Endodermal cell (in vitro differentiated cells): ENCODE measurements around the gene PRKCA. TPM values are rescaled to one million over a fixed set of nuclear protein-coding genes. Genes with fewer than 3 reads are reported as not detected.
"Not testable (repeated sequence)": the region's sequence is repeated elsewhere in the genome, so short reads cannot be mapped to it uniquely, and the experiment has no call there.

Experiments
- DNase-seq: peaks from one replicate; pipeline ENCODE4 v3.0.0-alpha.2; 2017
- H3K27ac ChIP-seq: 2 replicates; pipeline ENCODE4 v1.5.1; 2013; ENCODE audit warnings: mild to moderate bottlenecking, low read depth, low read length, moderate library complexity
- H3K27me3 ChIP-seq: 2 replicates; pipeline ENCODE4 v1.6.1; 2013; ENCODE audit warnings: mild to moderate bottlenecking, low read length, moderate library complexity; ENCODE audit not compliant: insufficient read depth, control insufficient read depth, poor library complexity, severe bottlenecking
- H3K36me3 ChIP-seq: 2 replicates; pipeline ENCODE4 v1.7.0; 2013; ENCODE audit warnings: mild to moderate bottlenecking, low read length, moderate library complexity; ENCODE audit not compliant: control insufficient read depth, insufficient read depth
- H3K4me1 ChIP-seq: one replicate; pipeline ENCODE4 v1.7.0; 2013; ENCODE audit warnings: low read length; ENCODE audit not compliant: control insufficient read depth, insufficient read depth
- H3K4me3 ChIP-seq: 2 replicates; pipeline ENCODE4 v1.5.1; 2013; ENCODE audit warnings: mild to moderate bottlenecking, low read length, moderate library complexity
- H3K9ac ChIP-seq: 2 replicates; pipeline ENCODE4 v1.6.1; 2013; ENCODE audit warnings: mild to moderate bottlenecking, low read length, moderate library complexity; ENCODE audit not compliant: poor library complexity, severe bottlenecking; ENCODE audit errors: extremely low read depth
- H3K9me3 ChIP-seq: 2 replicates; pipeline ENCODE4 v1.6.1; 2013; ENCODE audit warnings: mild to moderate bottlenecking, low read length, moderate library complexity; ENCODE audit not compliant: control insufficient read depth
- H3K27ac Mint-ChIP-seq: 2 replicates; pipeline ENCODE4 v1.8.0; 2020; ENCODE audit warnings: mixed read lengths
- H3K27me3 Mint-ChIP-seq: 2 replicates; pipeline ENCODE4 v1.8.0; 2021; ENCODE audit warnings: mild to moderate bottlenecking, mixed read lengths; ENCODE audit not compliant: insufficient read depth
- H3K36me3 Mint-ChIP-seq: 2 replicates; pipeline ENCODE4 v1.8.0; 2020; ENCODE audit warnings: low read depth, mixed read lengths
- H3K4me1 Mint-ChIP-seq: 2 replicates; pipeline ENCODE4 v1.8.0; 2020; ENCODE audit warnings: mixed read lengths
- H3K4me3 Mint-ChIP-seq: 2 replicates; pipeline ENCODE4 v1.8.0; 2020; ENCODE audit warnings: mild to moderate bottlenecking, moderate library complexity, mixed read lengths
- H3K9me3 Mint-ChIP-seq: 2 replicates; pipeline ENCODE4 v1.8.0; 2020; ENCODE audit warnings: mild to moderate bottlenecking, mixed read lengths
- CTCF ChIP-seq: fragments of 200-600 bp; sonication (generic); conservative IDR thresholded peaks from 2 replicates; pipeline ENCODE4 v1.5.0; 2021; ENCODE audit warnings: antibody characterized with exemption, mild to moderate bottlenecking
- WGBS, 2 experiments: methylation state at CpG; one replicate each; pipeline versions ENCODE4 v1.1.5 to v1.1.7; 2013; ENCODE audit warnings: missing lambda C conversion rate in 2 of 2, mixed read lengths in 1 of 2; ENCODE audit not compliant: insufficient coverage in 1 of 2, insufficient read length in 1 of 2; 5-methylcytosine and 5-hydroxymethylcytosine counted together
- total RNA-seq, 2 donors: library from RNA; stranded (reverse); fragmentation: NEBNext Ultra II Directional in 1 of 2; extraction: Animal tissue kit (Norgen Biotek cat#: 25700) in 1 of 2; gene quantifications; 2 replicates in 1 of 2; 3 replicates in 1 of 2; pipeline ENCODE4 v1.2.1, GENCODE V29; 2021

The PRKCA gene
- total RNA-seq, 2 donors from 2014 or later, result 8.7 to 14.6 TPM

GRCh38 chr17:66322764-66323163, 20.4 kb downstream of the PRKCA start:
- no peaks in the 10 kb centered on the region for H3K4me1 ChIP-seq
- H3K27ac ChIP-seq, result no peak overlapping the region
- no peaks in the 10 kb centered on the region for H3K36me3 Mint-ChIP-seq
- no peak overlapping the region for H3K4me3 ChIP-seq
- peaks cover 11% of the 10 kb centered on the region for H3K9me3 Mint-ChIP-seq
- no peak overlapping the region for H3K9ac ChIP-seq
- no peak overlapping the region for H3K4me3 Mint-ChIP-seq
- peaks cover 2% of the 10 kb centered on the region for H3K4me1 Mint-ChIP-seq
- no peak overlapping the region for H3K27ac Mint-ChIP-seq
- TF ChIP-seq CTCF, result no peak
- no peak for DNase-seq
- no peaks in the 10 kb centered on the region for H3K27me3 ChIP-seq
- H3K9me3 ChIP-seq, result peaks cover 13% of the 10 kb centered on the region
- H3K27me3 Mint-ChIP-seq, result no peaks in the 10 kb centered on the region
- H3K36me3 ChIP-seq, result no peaks in the 10 kb centered on the region

- H3K4me3 Mint-ChIP-seq, H3K27ac ChIP-seq, H3K4me3 ChIP-seq, H3K27me3 Mint-ChIP-seq, DNase-seq, H3K4me1 ChIP-seq, H3K36me3 Mint-ChIP-seq, H3K36me3 ChIP-seq, H3K27ac Mint-ChIP-seq, H3K9ac ChIP-seq, H3K27me3 ChIP-seq, H3K4me1 Mint-ChIP-seq: not testable (repeated sequence)
- peaks cover 11% of the 10 kb centered on the region for H3K9me3 Mint-ChIP-seq
- 76 to 100% methylated on average over 1 of the region's 3 CpGs for WGBS, 2 experiments
- H3K9me3 ChIP-seq, result peaks cover 13% of the 10 kb centered on the region
These were observed 22.1 kb downstream of the PRKCA start for GRCh38 chr17:66324381-66325004.

- H3K4me3 Mint-ChIP-seq, result no peak overlapping the region
- H3K36me3 Mint-ChIP-seq, result no peaks in the 10 kb centered on the region
- no peaks in the 10 kb centered on the region for H3K27me3 ChIP-seq
- no peak overlapping the region for H3K27ac Mint-ChIP-seq
- no peaks in the 10 kb centered on the region for H3K4me1 ChIP-seq
- H3K9ac ChIP-seq, result no peak overlapping the region
- no peak for TF ChIP-seq CTCF
- no peaks in the 10 kb centered on the region for H3K36me3 ChIP-seq
- peaks cover 2% of the 10 kb centered on the region for H3K4me1 Mint-ChIP-seq
- no peak for DNase-seq
- no peak overlapping the region for H3K4me3 ChIP-seq
- H3K27me3 Mint-ChIP-seq, result peaks cover 3% of the 10 kb centered on the region
- H3K9me3 ChIP-seq, result peaks cover 6% of the 10 kb centered on the region
- peaks cover 6% of the 10 kb centered on the region for H3K9me3 Mint-ChIP-seq
- 98 to 100% methylated on average over 1 to 2 of the region's 2 CpGs for WGBS, 2 experiments
- H3K27ac ChIP-seq, result no peak overlapping the region
These were observed 24.1 kb downstream of the PRKCA start for GRCh38 chr17:66326476-66327047.

GRCh38 chr17:66330646-66331037, 28.2 kb downstream of the PRKCA start:
- Histone ChIP-seq H3K27me3 (no peaks in the 10 kb centered on the region), H3K27ac (no peak overlapping the region), H3K9me3 (no peaks in the 10 kb centered on the region), H3K4me1 (no peaks in the 10 kb centered on the region), H3K9ac (no peak overlapping the region), H3K36me3 (no peaks in the 10 kb centered on the region), H3K4me3 (no peak overlapping the region)
- H3K4me1 Mint-ChIP-seq, result no peaks in the 10 kb centered on the region
- 85 to 93% methylated on average over 2 of the region's 2 CpGs for WGBS, 2 experiments
- no peak for TF ChIP-seq CTCF
- H3K4me3 Mint-ChIP-seq, result no peak overlapping the region
- no peak overlapping the region for H3K27ac Mint-ChIP-seq
- no peaks in the 10 kb centered on the region for H3K9me3 Mint-ChIP-seq
- H3K36me3 Mint-ChIP-seq, result no peaks in the 10 kb centered on the region
- H3K27me3 Mint-ChIP-seq, result peaks cover 3% of the 10 kb centered on the region
- DNase-seq, result no peak
